Measurements from ENCODE around the gene AMBRA1.

Gene AMBRA1

GRCh38 chr11:46505741-46506482 lies 87.9 kb downstream of the AMBRA1 start:
- DNase-seq (ENCODE audit: low read depth), result no peak

GRCh38 chr11:46504817-46505613 lies 88.8 kb downstream of the AMBRA1 start:
- no peak for DNase-seq (ENCODE audit: low read depth)

- no peak for DNase-seq (ENCODE audit: low read depth)
These were observed 94.0 kb downstream of the AMBRA1 start for GRCh38 chr11:46499821-46500220.

- no peak for DNase-seq (ENCODE audit: low read depth)
These were observed 94.9 kb downstream of the AMBRA1 start for GRCh38 chr11:46498968-46499367.

- DNase-seq (ENCODE audit: low read depth), result no peak
These were observed 95.6 kb downstream of the AMBRA1 start for GRCh38 chr11:46498179-46498578.

GRCh38 chr11:46497498-46497897 lies 96.3 kb downstream of the AMBRA1 start:
- DNase-seq (ENCODE audit: low read depth), result no peak

- DNase-seq (ENCODE audit: low read depth), result no peak
These were observed 100.0 kb downstream of the AMBRA1 start for GRCh38 chr11:46493791-46494190.

- DNase-seq (ENCODE audit: low read depth), result no peak
These were observed 101.3 kb downstream of the AMBRA1 start for GRCh38 chr11:46492532-46492931.

- DNase-seq (ENCODE audit: low read depth), result no peak
These were observed 102.0 kb downstream of the AMBRA1 start for GRCh38 chr11:46491661-46492330.

- no peak for DNase-seq (ENCODE audit: low read depth)
These were observed 103.2 kb downstream of the AMBRA1 start for GRCh38 chr11:46490666-46491065.

- DNase-seq (ENCODE audit: low read depth), result no peak
These were observed 103.9 kb downstream of the AMBRA1 start for GRCh38 chr11:46489656-46490560.

- no peak for DNase-seq (ENCODE audit: low read depth)
These were observed 107.9 kb downstream of the AMBRA1 start for GRCh38 chr11:46485856-46486443.

GRCh38 chr11:46484101-46484500 lies 109.7 kb downstream of the AMBRA1 start:
- no peak for DNase-seq (ENCODE audit: low read depth)

- DNase-seq (ENCODE audit: low read depth), result no peak
These were observed 112.9 kb downstream of the AMBRA1 start for GRCh38 chr11:46480909-46481308.

- no peak for DNase-seq (ENCODE audit: low read depth)
These were observed 113.6 kb downstream of the AMBRA1 start for GRCh38 chr11:46480166-46480726.

GRCh38 chr11:46479601-46480000 lies 114.2 kb downstream of the AMBRA1 start:
- no peak for DNase-seq (ENCODE audit: low read depth)

- DNase-seq (ENCODE audit: low read depth), result no peak
These were observed 115.6 kb downstream of the AMBRA1 start for GRCh38 chr11:46478196-46478595.

- DNase-seq (ENCODE audit: low read depth), result no peak
These were observed 116.7 kb downstream of the AMBRA1 start for GRCh38 chr11:46477136-46477535.

GRCh38 chr11:46475926-46476545 lies 117.8 kb downstream of the AMBRA1 start:
- no peak for DNase-seq (ENCODE audit: low read depth)

- DNase-seq (ENCODE audit: low read depth), result no peak
These were observed 118.5 kb downstream of the AMBRA1 start for GRCh38 chr11:46475051-46475925.

All from stimulated activated CD8-positive, alpha-beta memory T cell treated with anti-CD3 and anti-CD28 coated beads, Interleukin-4, amount 100 ng/mL, for 24 hours (primary cell).